ENCODE data around the gene ICAM3.
"Not testable (repeated sequence)": the region's sequence is repeated elsewhere in the genome, so short reads cannot be mapped to it uniquely, and the experiment has no call there.

Gene ICAM3

GRCh38 chr19:10343495-10343894 lies 4.1 kb upstream of the ICAM3 start:
- Histone ChIP-seq H3K9ac (ENCODE audit: low read length) (no peak overlapping the region), H3K36me3 (ENCODE audit: control insufficient read depth, low read depth, low read length) (no peaks in the 10 kb centered on the region), H3K4me3 (ENCODE audit: low read length) (no peak overlapping the region), H3K27ac (ENCODE audit: low read length) (no peak overlapping the region), H3K27me3 (ENCODE audit: control insufficient read depth, insufficient read depth, low read length) (no peaks in the 10 kb centered on the region), H3K4me1 (ENCODE audit: control insufficient read depth, low read depth, low read length) (peaks cover 7% of the 10 kb centered on the region), H3K9me3 (ENCODE audit: control insufficient read depth, low read depth, low read length) (no peaks in the 10 kb centered on the region)

- Histone ChIP-seq H3K9me3 (ENCODE audit: control insufficient read depth, low read depth, low read length) (no peaks in the 10 kb centered on the region), H3K36me3 (ENCODE audit: control insufficient read depth, low read depth, low read length) (no peaks in the 10 kb centered on the region), H3K9ac (ENCODE audit: low read length) (no peak overlapping the region), H3K4me1 (ENCODE audit: control insufficient read depth, low read depth, low read length) (peaks cover 7% of the 10 kb centered on the region), H3K4me3 (ENCODE audit: low read length) (no peak overlapping the region), H3K27me3 (ENCODE audit: control insufficient read depth, insufficient read depth, low read length) (no peaks in the 10 kb centered on the region), H3K27ac (ENCODE audit: low read length) (no peak overlapping the region)
Measured at GRCh38 chr19:10339977-10340376, 553 bp upstream of the ICAM3 start.

- H3K9ac ChIP-seq (ENCODE audit: low read length), result no peak overlapping the region
- no peak overlapping the region for H3K27ac ChIP-seq (ENCODE audit: low read length)
- H3K9me3 ChIP-seq (ENCODE audit: control insufficient read depth, low read depth, low read length), result no peaks in the 10 kb centered on the region
- H3K4me1 ChIP-seq (ENCODE audit: control insufficient read depth, low read depth, low read length), result peaks cover 12% of the 10 kb centered on the region
- H3K36me3 ChIP-seq (ENCODE audit: control insufficient read depth, low read depth, low read length), result no peaks in the 10 kb centered on the region
- H3K4me3 ChIP-seq (ENCODE audit: low read length), result no peak overlapping the region
- peaks cover 8% of the 10 kb centered on the region for H3K27me3 ChIP-seq (ENCODE audit: control insufficient read depth, insufficient read depth, low read length)
Measured at GRCh38 chr19:10338940-10339339, 484 bp downstream of the ICAM3 start.

DNA sequence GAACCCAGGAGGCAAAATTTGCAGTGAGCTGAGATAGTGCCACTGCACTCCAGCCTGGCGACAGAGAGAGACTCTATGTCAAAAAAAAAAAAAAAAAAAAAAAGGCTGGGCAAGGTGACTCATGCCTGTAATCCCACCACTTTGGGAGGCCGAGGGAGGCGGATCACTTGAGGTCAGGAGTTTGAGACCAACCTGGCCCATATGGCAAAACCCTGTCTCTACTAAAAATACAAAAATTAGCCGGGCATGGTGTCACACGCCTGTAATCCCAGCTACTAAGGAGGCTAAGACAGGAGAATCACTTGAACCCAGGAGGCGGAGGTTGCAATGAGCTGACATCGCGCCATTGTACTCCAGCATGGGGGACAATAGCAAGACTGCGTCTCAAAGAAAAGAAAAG lies 2.7 kb downstream of the ICAM3 start:
- not testable (repeated sequence) for H3K27ac ChIP-seq (ENCODE audit: low read length); H3K36me3 ChIP-seq (ENCODE audit: control insufficient read depth, low read depth, low read length); H3K9me3 ChIP-seq (ENCODE audit: control insufficient read depth, low read depth, low read length); H3K4me3 ChIP-seq (ENCODE audit: low read length); H3K27me3 ChIP-seq (ENCODE audit: control insufficient read depth, insufficient read depth, low read length); H3K9ac ChIP-seq (ENCODE audit: low read length)
- peaks cover 20% of the 10 kb centered on the region for H3K4me1 ChIP-seq (ENCODE audit: control insufficient read depth, low read depth, low read length)

DNA sequence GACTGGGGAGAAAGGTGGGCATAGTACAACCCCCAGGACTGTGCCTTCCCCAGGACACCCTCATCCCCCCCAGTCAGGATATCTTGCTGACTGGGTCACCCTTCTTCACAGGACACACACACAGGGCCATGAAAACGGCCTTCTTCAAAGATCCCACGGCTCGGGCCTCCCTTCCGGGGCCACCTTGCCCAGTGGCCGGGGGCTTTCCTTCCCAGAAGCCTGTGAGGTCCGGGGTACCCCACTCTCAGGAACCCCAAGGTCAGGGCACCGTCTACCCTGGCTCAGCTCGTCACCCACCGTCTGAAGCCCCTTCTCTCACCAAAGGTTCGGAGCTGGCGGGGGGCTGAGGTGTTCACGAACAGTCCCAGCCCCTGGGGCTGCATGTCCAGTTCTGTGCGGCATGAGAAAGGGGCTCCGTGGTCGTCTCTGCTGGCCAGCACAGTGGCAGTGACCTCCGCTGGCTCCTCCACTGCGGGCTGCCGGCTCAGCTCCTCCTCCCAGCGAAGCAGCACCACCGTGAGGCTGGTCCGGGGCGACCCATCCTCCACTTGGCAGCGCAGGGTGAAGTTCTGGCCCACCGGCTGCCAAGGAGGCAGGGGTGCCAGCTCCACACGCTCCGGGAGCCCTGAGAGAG lies 4.0 kb downstream of the ICAM3 start:
- peaks cover 9% of the 10 kb centered on the region for H3K27me3 ChIP-seq (ENCODE audit: control insufficient read depth, insufficient read depth, low read length)
- H3K4me3 ChIP-seq (ENCODE audit: low read length), result peak overlapping the region; percentile 92
- no peak overlapping the region for H3K9ac ChIP-seq (ENCODE audit: low read length)
- no peak overlapping the region for H3K27ac ChIP-seq (ENCODE audit: low read length)
- peaks cover 2% of the 10 kb centered on the region for H3K36me3 ChIP-seq (ENCODE audit: control insufficient read depth, low read depth, low read length)
- H3K9me3 ChIP-seq (ENCODE audit: control insufficient read depth, low read depth, low read length), result no peaks in the 10 kb centered on the region
- peaks cover 20% of the 10 kb centered on the region for H3K4me1 ChIP-seq (ENCODE audit: control insufficient read depth, low read depth, low read length)

GRCh38 chr19:10334588-10335351 lies 4.7 kb downstream of the ICAM3 start:
- Histone ChIP-seq H3K9me3 (ENCODE audit: control insufficient read depth, low read depth, low read length) (no peaks in the 10 kb centered on the region), H3K27ac (ENCODE audit: low read length) (no peak overlapping the region), H3K27me3 (ENCODE audit: control insufficient read depth, insufficient read depth, low read length) (peaks cover 9% of the 10 kb centered on the region), H3K36me3 (ENCODE audit: control insufficient read depth, low read depth, low read length) (peaks cover 8% of the 10 kb centered on the region), H3K4me3 (ENCODE audit: low read length) (peak overlapping the region; percentile 92), H3K9ac (ENCODE audit: low read length) (peak overlapping the region; percentile 12), H3K4me1 (ENCODE audit: control insufficient read depth, low read depth, low read length) (peaks cover 20% of the 10 kb centered on the region)

DNA sequence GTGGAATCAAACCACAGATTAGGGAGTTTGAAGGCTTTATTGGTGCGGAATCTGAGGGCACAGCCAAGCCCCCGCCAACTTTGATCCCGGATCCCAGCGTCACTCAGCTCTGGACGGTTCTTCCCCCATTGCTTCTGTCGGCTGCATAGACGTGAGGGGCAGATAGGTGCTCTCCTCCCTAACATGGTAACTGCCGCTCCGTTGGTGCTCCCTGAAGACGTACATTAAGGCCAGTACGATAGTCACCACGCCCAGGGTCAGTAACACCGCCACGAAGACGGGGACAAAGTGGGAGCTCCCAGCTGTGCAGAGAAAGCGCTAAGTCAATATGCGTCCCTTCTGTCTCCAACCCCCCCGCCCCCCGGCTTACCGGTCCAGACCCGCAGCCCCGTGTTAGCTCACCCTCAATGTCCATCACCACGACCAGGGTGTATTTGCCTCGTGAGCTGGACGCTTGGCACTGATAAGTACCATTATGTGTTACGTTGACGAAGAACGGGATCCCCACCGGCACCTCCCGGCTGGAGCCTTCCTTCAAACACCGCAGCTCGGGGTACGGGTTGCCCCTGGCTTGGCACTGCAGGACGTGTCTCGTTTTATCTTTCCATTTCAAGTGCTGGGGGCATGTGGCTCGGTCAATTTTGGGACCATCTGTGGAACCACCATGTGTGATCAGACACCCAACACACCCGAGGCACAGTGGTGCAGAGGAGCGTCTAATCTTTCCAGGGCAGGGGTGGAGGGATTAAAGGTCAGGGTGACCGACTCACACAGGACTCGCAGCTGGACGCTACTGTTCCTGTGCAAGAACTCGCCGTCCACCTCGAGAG lies 5.5 kb downstream of the ICAM3 start:
- H3K27ac ChIP-seq (ENCODE audit: low read length), result no peak overlapping the region
- H3K4me3 ChIP-seq (ENCODE audit: low read length), result peak overlapping the region; percentile 92
- peaks cover 13% of the 10 kb centered on the region for H3K4me1 ChIP-seq (ENCODE audit: control insufficient read depth, low read depth, low read length)
- H3K9me3 ChIP-seq (ENCODE audit: control insufficient read depth, low read depth, low read length), result no peaks in the 10 kb centered on the region
- H3K27me3 ChIP-seq (ENCODE audit: control insufficient read depth, insufficient read depth, low read length), result peaks cover 9% of the 10 kb centered on the region
- peaks cover 16% of the 10 kb centered on the region for H3K36me3 ChIP-seq (ENCODE audit: control insufficient read depth, low read depth, low read length)
- H3K9ac ChIP-seq (ENCODE audit: low read length), result peak overlapping the region; percentile 90

DNA sequence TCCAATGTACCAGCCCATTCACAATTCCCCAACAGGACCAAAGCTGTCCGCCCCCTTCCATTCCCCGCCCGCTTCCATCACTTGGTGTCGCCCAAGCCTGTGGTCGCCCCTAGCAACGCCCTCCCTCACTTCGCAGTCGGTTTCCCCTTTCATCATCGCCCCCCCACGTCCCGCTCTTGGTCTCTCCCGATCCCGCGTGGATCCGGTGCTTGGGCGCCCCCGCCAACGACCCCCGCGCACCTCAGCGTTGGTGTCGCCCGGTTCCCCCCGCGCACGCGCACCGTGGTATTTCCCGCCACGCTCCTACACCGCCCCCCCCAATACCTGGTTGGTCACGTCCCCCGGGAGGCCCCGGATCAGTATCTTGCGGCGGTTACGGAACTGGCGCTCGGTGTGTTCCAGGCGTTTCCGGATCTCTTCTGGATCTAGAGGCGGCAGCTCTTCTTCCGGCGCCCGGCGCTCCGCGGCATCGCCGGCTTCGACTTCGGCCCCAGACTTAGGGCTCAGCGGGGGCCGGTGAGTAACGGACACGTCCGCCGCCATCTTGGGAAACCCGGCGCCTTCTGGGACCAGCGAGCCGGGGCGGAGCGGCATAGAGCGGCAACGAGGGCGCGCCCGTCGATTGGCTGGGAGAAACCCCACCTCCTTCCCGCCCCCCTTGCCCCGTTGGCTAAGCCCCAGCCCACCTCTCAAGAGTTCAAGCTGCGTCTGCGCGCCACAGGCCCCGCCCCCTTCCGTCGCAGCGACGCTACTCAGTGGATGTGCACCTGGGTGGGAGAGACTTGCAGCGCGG lies 6.3 kb downstream of the ICAM3 start, which contains the start of gene RAVER1:
Gene RAVER1, minus strand, starts transcription at position 565 of the 793 bp plus-strand sequence. Its CDS starts 22 bp downstream, at position 543.
- Histone ChIP-seq H3K4me1 (ENCODE audit: control insufficient read depth, low read depth, low read length) (peaks cover 13% of the 10 kb centered on the region), H3K36me3 (ENCODE audit: control insufficient read depth, low read depth, low read length) (peaks cover 23% of the 10 kb centered on the region), H3K27me3 (ENCODE audit: control insufficient read depth, insufficient read depth, low read length) (peaks cover 9% of the 10 kb centered on the region), H3K4me3 (ENCODE audit: low read length) (peak within 1 kb of the TSS; percentile 92), H3K9ac (ENCODE audit: low read length) (peak within 1 kb of the TSS; percentile 90), H3K9me3 (ENCODE audit: control insufficient read depth, low read depth, low read length) (no peaks in the 10 kb centered on the region), H3K27ac (ENCODE audit: low read length) (peak within 1 kb of the TSS; percentile 84)

DNA sequence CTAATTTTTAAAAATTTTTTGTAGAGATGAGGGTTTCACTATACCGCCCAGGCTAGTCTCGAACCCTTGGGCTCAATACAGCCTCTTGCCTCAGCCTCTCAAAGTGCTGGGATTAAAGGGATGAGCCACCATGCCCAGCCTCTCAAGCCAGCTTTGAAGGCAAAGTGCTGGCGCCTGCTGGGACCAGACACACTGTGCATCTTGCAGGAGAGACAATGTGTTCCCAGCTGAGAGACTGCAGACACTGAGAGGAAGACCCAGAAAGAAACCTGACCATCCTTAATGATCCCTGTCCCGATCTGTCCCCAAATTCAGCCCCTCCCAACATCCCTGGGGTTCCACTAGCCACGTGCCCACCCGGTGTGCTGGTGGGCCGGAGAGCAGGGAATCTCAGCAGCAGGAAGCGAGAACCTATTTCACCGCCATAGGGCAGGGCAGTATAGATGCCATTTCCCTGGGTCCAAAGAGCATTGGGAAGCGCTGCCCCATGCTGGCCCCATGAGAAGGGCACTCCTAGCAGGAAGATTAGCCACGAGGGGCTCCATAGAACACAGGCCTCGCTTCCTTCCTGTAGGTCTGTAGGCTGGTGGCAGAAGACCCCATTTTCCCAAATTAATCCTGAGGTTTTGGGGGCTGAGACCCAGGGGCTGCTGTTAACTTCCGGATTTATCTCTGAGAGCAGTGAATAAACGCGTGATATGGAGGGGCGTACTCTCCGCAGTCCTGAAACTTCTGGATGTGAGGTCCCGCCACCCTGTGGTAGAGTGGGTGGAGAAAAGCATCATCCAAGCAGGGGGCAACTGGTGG lies 7.1 kb downstream of the ICAM3 start:
- H3K36me3 ChIP-seq (ENCODE audit: control insufficient read depth, low read depth, low read length), result peaks cover 31% of the 10 kb centered on the region
- peak overlapping the region; percentile 84 for H3K27ac ChIP-seq (ENCODE audit: low read length)
- peak overlapping the region; percentile 90 for H3K9ac ChIP-seq (ENCODE audit: low read length)
- H3K9me3 ChIP-seq (ENCODE audit: control insufficient read depth, low read depth, low read length), result no peaks in the 10 kb centered on the region
- H3K27me3 ChIP-seq (ENCODE audit: control insufficient read depth, insufficient read depth, low read length), result peaks cover 9% of the 10 kb centered on the region
- peaks cover 13% of the 10 kb centered on the region for H3K4me1 ChIP-seq (ENCODE audit: control insufficient read depth, low read depth, low read length)
- peak overlapping the region; percentile 92 for H3K4me3 ChIP-seq (ENCODE audit: low read length)

DNA sequence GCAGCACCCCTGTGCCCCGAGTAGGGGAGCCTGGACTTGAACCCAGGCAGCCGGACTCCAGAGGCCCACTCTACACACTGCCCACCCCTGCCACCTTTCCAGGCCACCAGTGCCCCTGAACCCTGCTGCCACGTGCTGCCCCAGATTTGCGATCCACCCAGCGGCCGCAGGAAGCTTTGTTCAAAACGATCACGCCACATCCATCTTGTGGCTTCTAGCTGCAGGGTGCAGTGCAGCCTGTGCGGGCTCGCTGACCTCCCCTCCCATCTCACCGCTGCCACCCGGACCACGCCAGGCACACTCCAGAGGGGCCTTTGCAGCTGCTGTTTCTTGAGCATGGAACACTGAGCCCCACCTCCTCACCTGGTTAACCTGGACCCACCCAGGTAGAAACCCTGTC lies 9.9 kb downstream of the ICAM3 start:
- H3K9ac ChIP-seq (ENCODE audit: low read length), result no peak overlapping the region
- peaks cover 13% of the 10 kb centered on the region for H3K4me1 ChIP-seq (ENCODE audit: control insufficient read depth, low read depth, low read length)
- no peaks in the 10 kb centered on the region for H3K9me3 ChIP-seq (ENCODE audit: control insufficient read depth, low read depth, low read length)
- H3K4me3 ChIP-seq (ENCODE audit: low read length), result no peak overlapping the region
- no peak overlapping the region for H3K27ac ChIP-seq (ENCODE audit: low read length)
- peaks cover 54% of the 10 kb centered on the region for H3K36me3 ChIP-seq (ENCODE audit: control insufficient read depth, low read depth, low read length)
- H3K27me3 ChIP-seq (ENCODE audit: control insufficient read depth, insufficient read depth, low read length), result peaks cover 7% of the 10 kb centered on the region
